Mesothelial cell of epicardium (in vitro differentiated cells): Measurements from ENCODE around the gene IL5. TPM values are rescaled to one million over a fixed set of nuclear protein-coding genes. Genes with fewer than 3 reads are reported as not detected.
"Not testable (repeated sequence)": the region's sequence is repeated elsewhere in the genome, so short reads cannot be mapped to it uniquely, and the experiment has no call there.

Experiments
- DNase-seq, 2 experiments: peaks; one replicate each; pipeline ENCODE4 v3.0.0; 2021; ENCODE audit warnings: low spot score in 2 of 2; ENCODE audit not compliant: unreplicated experiment in 2 of 2
- H3K27ac Mint-ChIP-seq: 2 replicates; pipeline ENCODE4 v1.8.0; 2021; ENCODE audit warnings: mixed read lengths
- H3K27me3 Mint-ChIP-seq: 2 replicates; pipeline ENCODE4 v1.8.0; 2021; ENCODE audit warnings: low read depth, mixed read lengths
- H3K36me3 Mint-ChIP-seq: 2 replicates; pipeline ENCODE4 v1.8.0; 2021; ENCODE audit warnings: mixed read lengths
- H3K4me1 Mint-ChIP-seq: 2 replicates; pipeline ENCODE4 v1.8.0; 2021; ENCODE audit warnings: mixed read lengths
- H3K4me3 Mint-ChIP-seq: 2 replicates; pipeline ENCODE4 v1.8.0; 2021; ENCODE audit warnings: mild to moderate bottlenecking, moderate library complexity, mixed read lengths
- H3K9me3 Mint-ChIP-seq: 2 replicates; pipeline ENCODE4 v1.8.0; 2021; ENCODE audit warnings: mixed read lengths
- total RNA-seq: library from RNA; stranded (reverse); gene quantifications from 3 replicates; pipeline ENCODE4 v1.2.1, GENCODE V29; 2021
- TF ChIP-seq, protein P1 (sequence below): fragments of 200-600 bp; sonication (generic); IDR thresholded peaks from one replicate; pipeline ENCODE4 v1.5.0; 2021; ENCODE audit warnings: antibody characterized with exemption; ENCODE audit not compliant: unreplicated experiment

The IL5 gene
- total RNA-seq, 1 donor from 2014 or later, result not detected

DNA sequence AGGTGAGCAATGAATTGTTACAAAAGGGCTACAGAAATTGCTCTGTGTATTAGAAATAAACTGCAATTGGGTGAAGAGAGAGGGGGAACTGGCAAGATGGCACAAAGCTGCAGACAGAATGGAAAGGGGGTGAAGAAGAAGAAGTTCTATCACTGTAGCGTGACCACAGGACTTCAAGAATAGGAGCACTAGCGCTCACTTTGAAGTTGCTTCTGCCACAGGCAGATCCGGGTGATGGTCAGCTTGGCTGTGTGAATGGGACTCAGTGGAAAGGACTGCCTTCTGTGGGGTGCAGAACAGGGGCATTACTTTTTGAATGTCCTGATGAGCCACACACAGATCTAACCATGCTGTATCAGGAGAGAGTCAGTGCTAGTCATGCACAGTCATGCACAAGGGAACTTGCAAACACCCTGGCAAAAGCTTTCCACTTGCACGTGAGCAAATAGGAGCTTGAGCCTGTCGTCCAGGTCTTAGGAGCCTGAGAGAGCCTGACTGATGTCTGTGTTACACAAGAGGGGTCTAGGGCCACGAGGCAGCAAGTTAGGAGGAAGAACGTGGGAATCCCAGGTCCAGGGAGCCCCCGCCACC is 16.3 kb downstream of the IL5 start:
- TF ChIP-seq, protein P1, sequence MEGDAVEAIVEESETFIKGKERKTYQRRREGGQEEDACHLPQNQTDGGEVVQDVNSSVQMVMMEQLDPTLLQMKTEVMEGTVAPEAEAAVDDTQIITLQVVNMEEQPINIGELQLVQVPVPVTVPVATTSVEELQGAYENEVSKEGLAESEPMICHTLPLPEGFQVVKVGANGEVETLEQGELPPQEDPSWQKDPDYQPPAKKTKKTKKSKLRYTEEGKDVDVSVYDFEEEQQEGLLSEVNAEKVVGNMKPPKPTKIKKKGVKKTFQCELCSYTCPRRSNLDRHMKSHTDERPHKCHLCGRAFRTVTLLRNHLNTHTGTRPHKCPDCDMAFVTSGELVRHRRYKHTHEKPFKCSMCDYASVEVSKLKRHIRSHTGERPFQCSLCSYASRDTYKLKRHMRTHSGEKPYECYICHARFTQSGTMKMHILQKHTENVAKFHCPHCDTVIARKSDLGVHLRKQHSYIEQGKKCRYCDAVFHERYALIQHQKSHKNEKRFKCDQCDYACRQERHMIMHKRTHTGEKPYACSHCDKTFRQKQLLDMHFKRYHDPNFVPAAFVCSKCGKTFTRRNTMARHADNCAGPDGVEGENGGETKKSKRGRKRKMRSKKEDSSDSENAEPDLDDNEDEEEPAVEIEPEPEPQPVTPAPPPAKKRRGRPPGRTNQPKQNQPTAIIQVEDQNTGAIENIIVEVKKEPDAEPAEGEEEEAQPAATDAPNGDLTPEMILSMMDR, result peak; percentile 63
- H3K27me3 Mint-ChIP-seq, result peaks cover 15% of the 10 kb centered on the region
- no peak overlapping the region for H3K27ac Mint-ChIP-seq
- no peak overlapping the region for H3K4me3 Mint-ChIP-seq
- no peaks in the 10 kb centered on the region for H3K4me1 Mint-ChIP-seq
- no peaks in the 10 kb centered on the region for H3K9me3 Mint-ChIP-seq
- no peaks in the 10 kb centered on the region for H3K36me3 Mint-ChIP-seq
- DNase-seq, result no peak

DNA sequence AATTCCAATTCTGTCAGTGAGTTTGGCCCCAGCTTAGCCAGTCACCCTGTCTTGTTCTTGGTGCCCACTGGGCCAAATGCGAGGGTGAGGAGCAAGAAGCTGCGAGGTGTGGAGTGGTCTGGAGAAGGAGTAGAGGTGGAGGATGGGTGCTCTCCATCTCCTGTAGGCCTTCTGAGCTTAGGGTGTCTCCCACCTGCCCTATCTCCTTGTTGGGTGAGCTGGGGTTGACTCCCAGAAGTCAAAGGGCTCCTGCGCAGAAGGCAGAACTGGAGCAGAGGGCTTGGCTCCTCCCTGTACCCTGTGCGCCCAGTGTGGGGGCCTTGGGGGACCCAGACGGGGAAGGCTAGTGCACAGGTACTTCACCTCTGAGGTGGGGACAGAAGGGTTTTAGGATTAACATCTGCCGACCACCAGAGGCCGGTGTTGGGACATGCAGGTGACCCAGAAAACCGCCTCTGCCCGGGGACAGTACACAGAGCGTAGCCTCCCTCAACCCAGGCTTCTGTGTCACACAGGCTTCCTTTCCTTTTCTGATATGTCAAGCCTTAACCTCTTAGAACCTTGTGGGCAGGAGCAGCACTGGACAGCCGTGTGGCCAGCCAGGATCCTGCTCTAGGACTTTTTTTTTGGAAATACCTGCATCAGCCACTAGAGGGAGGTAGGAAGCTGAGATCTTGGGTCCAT is 16.9 kb downstream of the IL5 start:
- DNase-seq, result peak in 1 of 2 experiments; percentile 42
- no peaks in the 10 kb centered on the region for H3K36me3 Mint-ChIP-seq
- no peak overlapping the region for H3K27ac Mint-ChIP-seq
- TF ChIP-seq, protein P1, result peak; percentile 99
- H3K4me1 Mint-ChIP-seq, result no peaks in the 10 kb centered on the region
- H3K4me3 Mint-ChIP-seq, result peak overlapping the region; percentile 67
- peaks cover 9% of the 10 kb centered on the region for H3K27me3 Mint-ChIP-seq
- no peaks in the 10 kb centered on the region for H3K9me3 Mint-ChIP-seq

DNA sequence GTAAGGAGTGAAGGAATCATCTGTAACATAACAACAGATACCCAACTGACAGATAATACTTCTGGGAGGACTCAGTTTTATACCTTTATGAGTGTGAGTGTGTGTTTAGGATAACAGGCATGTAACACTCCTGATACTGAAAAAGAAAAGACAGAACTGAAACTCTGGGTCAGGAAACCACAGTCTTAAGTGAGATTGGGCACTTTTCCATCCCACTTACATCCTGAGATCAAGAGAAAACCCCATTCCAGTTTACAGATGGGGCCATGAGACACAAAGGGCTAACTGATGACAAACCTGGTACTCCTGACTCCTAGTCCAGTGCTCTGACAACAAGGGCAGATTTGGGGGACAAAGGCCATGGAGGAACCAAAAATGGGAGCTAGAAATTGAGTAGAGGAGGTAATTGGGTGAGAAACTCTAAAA is 18.0 kb downstream of the IL5 start:
- peaks cover 8% of the 10 kb centered on the region for H3K9me3 Mint-ChIP-seq
- no peak overlapping the region for H3K4me3 Mint-ChIP-seq
- no peak overlapping the region for H3K27ac Mint-ChIP-seq
- H3K4me1 Mint-ChIP-seq, result no peaks in the 10 kb centered on the region
- H3K36me3 Mint-ChIP-seq, result no peaks in the 10 kb centered on the region
- peaks cover 4% of the 10 kb centered on the region for H3K27me3 Mint-ChIP-seq
- TF ChIP-seq, protein P1, result no peak
- no peak for DNase-seq

DNA sequence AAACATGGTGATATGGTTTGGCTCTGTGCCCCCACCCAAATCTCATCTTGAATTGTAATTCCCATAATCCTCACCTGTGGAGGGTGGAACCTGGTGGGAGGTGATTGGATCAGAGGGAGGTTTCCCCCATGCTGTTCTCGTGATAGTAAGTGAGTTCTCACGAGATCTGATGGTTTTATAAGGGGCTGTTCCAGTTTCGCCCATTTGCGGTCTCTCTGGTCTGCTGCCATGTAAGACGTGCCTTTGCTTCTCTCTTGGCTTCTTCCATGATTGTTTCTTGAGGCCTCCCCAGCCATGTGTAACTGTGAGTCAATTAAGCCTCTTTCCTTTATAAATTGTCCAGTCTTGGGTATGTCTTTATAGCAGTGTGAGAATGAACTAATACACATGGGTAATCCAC is 18.4 kb downstream of the IL5 start:
- DNase-seq, H3K27me3 Mint-ChIP-seq, H3K36me3 Mint-ChIP-seq, H3K4me1 Mint-ChIP-seq, H3K4me3 Mint-ChIP-seq, H3K27ac Mint-ChIP-seq: not testable (repeated sequence)
- H3K9me3 Mint-ChIP-seq, result peaks cover 12% of the 10 kb centered on the region

DNA sequence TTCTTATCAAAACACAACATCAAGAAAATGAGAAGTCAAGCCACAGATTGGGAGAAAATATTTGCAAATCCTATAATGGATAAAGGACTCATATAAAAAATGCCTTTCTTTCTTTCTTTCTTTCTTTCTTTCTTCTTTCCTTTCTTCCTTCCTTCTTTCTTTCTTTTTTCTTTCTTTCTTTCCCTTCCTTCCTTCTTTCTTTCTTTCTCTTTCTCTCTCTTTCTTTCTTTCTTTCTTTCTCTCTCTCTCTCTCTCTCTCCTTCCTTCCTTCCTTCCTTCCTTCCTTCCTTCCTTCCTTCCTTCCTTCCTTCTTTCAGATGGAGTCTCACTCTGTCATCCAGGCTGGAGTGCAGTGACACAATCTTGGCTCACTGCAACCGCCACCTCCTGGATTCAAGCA is 21.3 kb downstream of the IL5 start:
- H3K4me1 Mint-ChIP-seq, H3K4me3 Mint-ChIP-seq, H3K36me3 Mint-ChIP-seq, H3K27me3 Mint-ChIP-seq, DNase-seq, H3K27ac Mint-ChIP-seq: not testable (repeated sequence)
- peaks cover 12% of the 10 kb centered on the region for H3K9me3 Mint-ChIP-seq

DNA sequence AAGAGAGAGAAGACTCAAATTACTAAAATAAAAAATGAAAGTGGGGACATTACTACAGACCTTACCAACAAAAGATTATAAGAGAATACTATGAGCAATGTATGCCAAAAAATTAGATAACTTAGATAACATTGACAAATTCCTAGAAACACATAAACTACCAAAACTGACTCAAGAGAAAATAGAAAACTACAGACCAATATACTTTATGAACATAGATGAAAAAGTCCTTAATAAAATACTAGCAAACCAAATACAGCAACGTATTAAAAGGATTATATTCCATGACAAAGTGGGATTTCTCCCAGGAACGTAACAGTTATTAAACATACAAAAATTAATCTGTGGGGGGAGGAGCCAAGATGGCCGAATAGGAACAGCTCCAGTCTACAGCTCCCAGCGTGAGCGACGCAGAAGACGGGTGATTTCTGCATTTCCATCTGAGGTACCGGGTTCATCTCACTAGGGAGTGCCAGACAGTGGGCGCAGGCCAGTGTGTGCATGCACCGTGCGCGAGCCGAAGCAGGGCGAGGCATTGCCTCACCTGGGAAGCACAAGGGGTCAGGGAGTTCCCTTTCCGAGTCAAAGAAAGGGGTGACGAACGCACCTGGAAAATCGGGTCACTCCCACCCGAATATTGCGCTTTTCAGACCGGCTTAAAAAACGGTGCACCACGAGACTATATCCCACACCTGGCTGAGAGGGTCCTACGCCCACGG is 29.5 kb downstream of the IL5 start:
- not testable (repeated sequence) for DNase-seq, H3K27ac Mint-ChIP-seq, H3K27me3 Mint-ChIP-seq, H3K4me3 Mint-ChIP-seq, H3K4me1 Mint-ChIP-seq
- Mint-ChIP-seq H3K9me3 (peaks cover 34% of the 10 kb centered on the region), H3K36me3 (peaks cover 13% of the 10 kb centered on the region)

DNA sequence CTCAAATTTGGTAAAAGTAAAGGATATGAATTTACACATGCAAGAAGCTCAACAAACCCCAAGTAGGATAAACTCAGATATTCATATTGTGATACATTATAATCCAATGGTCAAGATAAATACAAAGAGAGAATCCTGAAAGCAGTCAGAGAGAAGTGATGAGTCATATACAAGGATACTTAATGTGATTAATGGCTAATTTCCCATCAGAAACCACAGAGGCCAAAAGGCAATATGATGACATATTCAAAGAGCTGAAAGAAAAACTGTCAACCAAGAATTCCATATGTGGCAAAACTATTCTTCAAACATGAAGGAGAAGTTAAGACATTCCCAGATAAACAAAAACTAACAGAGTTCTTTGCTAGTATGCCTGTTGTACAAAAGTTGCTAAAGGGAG is 33.2 kb downstream of the IL5 start:
- no peak overlapping the region for H3K27ac Mint-ChIP-seq

More for the DNA sequence above, 33.2 kb downstream of the IL5 start:
- Mint-ChIP-seq H3K27me3 (no peaks in the 10 kb centered on the region), H3K4me1 (peaks cover 7% of the 10 kb centered on the region), H3K36me3 (peaks cover 13% of the 10 kb centered on the region), H3K4me3 (no peak overlapping the region), H3K9me3 (peaks cover 43% of the 10 kb centered on the region)
- TF ChIP-seq, protein P1, result no peak
- no peak for DNase-seq
